Hematopoietic multipotent progenitor cell (in vitro differentiated cells): Measurements from ENCODE around the gene FLT3LG. TPM values are rescaled to one million over a fixed set of nuclear protein-coding genes. Genes with fewer than 3 reads are reported as not detected.

Experiments used
- DNase-seq, 3 donors: peaks; one replicate each; pipeline ENCODE4 v3.0.0-alpha.2; 2011 to 2015; ENCODE audit warnings: low read depth in 2 of 3, low spot score in 2 of 3
- total RNA-seq: library from RNA; depleted of rRNA; stranded (reverse); fragments of >200 nt; gene quantifications from one replicate; pipeline ENCODE4 v1.2.3, GENCODE V29; 2012

FLT3LG gene
- total RNA-seq, 1 donor, result 3.8 TPM

DNA sequence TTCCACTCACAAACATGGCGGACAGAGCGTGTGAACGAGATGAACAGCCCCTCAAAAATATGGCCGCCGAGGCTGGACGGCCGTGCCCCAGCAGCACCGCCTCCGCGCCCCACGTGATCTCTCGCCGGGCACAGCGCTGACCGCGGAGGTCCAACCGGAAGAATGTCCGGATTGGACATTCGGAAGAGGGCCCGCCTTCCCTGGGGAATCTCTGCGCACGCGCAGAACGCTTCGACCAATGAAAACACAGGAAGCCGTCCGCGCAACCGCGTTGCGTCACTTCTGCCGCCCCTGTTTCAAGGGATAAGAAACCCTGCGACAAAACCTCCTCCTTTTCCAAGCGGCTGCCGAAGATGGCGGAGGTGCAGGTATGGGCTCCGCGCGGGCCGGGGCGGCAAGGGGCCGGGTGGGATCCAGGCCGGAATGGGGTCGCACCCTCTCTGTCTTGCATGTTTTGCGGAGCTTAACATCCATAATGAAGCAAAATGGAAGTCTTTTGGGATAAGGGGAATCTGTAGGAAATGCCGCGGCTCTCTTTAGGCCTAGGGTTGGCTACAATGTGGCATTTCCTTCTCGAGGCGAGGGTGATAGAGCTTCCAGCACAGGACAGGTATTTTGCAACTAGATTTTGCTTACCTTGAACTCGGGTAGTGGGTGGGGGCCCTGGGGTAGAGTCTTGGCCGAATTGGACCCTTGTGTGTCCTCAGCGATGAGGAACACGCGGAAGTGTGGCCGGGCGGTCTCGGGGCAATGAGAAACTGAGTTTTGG, 13.4 kb downstream of the FLT3LG start, which contains the start of gene RPL13A:
RPL13A (plus strand) TSS at position 332 of the 769 bp plus-strand sequence; CDS start at position 354, 22 bp downstream.
- peak; percentile 100 for DNase-seq

GRCh38 chr19:49488046-49488862, 14.2 kb downstream of the FLT3LG start:
- DNase-seq, result no peak

- no peak for DNase-seq
Measured at GRCh38 chr19:49488863-49489537, 15.0 kb downstream of the FLT3LG start.

- DNase-seq, result no peak
Measured at GRCh38 chr19:49489601-49490167, 15.7 kb downstream of the FLT3LG start.

DNA sequence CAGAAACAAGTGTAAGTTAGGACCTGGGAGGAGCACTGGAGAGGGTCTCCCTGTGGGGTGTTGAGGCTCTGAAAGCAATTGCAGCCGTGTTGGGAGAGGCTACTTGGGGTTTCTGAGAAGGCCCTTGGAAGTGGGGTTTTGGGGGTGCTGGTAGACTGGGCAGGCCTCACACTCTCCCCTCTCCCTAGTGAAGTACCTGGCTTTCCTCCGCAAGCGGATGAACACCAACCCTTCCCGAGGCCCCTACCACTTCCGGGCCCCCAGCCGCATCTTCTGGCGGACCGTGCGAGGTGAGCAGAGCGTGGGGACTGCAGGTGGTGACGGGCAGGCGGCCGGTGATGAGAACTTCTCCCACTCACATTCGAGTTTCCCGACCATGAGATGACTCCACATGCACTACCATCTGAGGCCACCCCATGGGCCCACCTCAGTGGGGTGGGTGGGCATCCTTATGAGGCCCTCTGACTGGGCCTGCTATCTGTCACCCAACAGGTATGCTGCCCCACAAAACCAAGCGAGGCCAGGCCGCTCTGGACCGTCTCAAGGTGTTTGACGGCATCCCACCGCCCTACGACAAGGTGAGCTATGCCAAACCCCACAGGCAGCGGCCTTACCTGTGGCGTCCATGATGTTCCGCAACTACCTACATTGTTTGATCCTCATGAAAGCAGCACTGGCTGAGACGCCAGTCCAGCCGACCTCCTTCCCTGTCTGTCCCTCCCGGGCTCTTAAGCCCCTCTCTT, 16.4 kb downstream of the FLT3LG start:
- no peak for DNase-seq

DNA sequence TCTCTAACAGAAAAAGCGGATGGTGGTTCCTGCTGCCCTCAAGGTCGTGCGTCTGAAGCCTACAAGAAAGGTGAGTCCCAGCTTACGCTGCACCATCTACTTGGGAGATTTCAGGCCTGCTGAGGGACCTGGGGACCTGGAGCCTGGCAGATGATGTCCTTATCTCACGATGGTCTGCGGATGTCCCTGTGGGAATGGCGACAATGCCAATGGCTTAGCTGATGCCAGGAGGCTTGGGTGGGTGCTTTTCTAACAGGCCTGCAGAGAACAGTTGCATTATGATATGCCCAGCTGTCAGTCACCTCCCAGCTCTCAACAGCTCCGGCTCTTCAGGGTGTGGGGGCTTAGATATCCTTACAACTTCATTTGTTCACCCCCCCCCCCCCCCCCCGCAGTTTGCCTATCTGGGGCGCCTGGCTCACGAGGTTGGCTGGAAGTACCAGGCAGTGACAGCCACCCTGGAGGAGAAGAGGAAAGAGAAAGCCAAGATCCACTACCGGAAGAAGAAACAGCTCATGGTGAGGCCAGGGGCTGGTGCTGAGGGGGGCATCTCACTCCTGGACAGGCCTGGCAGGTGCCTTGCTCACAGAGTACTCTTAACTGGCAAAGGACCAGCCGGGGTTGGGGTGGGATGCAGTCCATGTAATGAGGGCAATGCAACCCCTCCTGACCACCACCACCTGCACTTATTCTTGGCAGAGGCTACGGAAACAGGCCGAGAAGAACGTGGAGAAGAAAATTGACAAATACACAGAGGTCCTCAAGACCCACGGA, 17.2 kb downstream of the FLT3LG start:
- DNase-seq, result no peak

DNA sequence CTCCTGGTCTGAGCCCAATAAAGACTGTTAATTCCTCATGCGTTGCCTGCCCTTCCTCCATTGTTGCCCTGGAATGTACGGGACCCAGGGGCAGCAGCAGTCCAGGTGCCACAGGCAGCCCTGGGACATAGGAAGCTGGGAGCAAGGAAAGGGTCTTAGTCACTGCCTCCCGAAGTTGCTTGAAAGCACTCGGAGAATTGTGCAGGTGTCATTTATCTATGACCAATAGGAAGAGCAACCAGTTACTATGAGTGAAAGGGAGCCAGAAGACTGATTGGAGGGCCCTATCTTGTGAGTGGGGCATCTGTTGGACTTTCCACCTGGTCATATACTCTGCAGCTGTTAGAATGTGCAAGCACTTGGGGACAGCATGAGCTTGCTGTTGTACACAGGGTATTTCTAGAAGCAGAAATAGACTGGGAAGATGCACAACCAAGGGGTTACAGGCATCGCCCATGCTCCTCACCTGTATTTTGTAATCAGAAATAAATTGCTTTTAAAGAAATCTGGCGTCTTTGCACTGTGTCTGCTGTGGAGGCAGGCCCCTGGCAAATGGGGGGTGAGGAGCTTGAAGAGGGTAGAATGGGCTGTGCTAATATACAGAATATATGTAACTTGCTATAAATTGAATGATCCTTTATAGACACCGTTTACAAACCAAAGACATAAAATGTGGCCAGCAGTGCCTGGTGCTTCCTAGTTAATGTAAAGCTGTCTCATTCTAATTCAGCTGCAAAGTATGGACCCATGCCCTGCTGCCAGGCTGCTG, 18.0 kb downstream of the FLT3LG start:
- no peak for DNase-seq

- no peak for DNase-seq
Measured at GRCh38 chr19:49492573-49493405, 18.8 kb downstream of the FLT3LG start.

GRCh38 chr19:49496574-49497008, 22.6 kb downstream of the FLT3LG start:
- DNase-seq, result no peak

DNA sequence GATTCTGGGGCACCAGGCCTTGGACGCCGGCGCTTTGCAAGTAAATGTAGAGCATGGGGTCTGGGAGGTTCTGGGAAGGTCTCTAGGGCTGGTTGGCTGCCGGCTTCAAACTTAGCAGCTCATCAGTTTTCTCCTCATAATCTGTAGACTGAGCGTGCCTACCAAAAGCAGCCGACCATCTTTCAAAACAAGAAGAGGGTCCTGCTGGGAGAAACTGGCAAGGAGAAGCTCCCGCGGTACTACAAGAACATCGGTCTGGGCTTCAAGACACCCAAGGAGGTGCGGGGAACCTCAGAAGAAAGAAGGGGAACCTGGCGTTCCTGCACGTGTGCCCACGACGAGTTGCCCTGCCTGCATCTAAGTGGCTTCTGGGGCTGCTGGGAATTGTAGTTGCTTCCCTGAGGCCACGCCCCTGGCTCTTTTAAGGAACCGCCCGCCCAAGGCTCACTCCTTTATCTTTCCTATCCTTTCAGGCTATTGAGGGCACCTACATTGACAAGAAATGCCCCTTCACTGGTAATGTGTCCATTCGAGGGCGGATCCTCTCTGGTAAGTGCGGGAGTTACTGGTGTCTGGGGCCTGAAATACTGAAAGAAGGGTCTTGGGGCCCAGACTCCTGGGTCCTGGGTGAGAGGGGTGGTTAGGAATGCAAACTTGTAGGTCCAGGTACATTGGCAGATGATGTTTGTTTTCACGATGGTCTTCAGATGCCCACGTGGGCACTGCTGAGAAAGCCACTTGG, 23.2 kb downstream of the FLT3LG start:
- DNase-seq, result peak in 2 of 3 donors; percentile 82 to 91

- DNase-seq, result no peak
Measured at GRCh38 chr19:49497789-49498103, 23.7 kb downstream of the FLT3LG start.

DNA sequence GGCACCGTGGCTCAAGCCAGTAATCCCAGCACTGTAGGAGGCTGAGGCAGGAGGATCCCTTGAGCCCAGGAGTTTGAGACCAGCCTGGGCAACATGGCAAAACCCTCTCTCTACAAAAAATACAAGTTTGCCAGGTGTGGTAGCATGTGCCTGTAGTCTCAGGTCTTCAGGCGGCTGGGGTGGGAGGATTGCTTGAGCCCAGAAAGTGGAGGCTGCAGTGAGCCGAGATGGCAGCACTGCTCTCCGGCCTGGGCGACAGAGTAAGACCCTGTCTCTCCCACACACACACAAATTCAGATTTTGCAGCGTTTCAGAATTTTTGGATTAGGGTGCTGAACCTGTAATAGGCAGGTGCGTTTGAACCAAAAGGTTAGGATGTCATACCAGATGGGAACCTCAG, 24.5 kb downstream of the FLT3LG start:
- no peak for DNase-seq

DNA sequence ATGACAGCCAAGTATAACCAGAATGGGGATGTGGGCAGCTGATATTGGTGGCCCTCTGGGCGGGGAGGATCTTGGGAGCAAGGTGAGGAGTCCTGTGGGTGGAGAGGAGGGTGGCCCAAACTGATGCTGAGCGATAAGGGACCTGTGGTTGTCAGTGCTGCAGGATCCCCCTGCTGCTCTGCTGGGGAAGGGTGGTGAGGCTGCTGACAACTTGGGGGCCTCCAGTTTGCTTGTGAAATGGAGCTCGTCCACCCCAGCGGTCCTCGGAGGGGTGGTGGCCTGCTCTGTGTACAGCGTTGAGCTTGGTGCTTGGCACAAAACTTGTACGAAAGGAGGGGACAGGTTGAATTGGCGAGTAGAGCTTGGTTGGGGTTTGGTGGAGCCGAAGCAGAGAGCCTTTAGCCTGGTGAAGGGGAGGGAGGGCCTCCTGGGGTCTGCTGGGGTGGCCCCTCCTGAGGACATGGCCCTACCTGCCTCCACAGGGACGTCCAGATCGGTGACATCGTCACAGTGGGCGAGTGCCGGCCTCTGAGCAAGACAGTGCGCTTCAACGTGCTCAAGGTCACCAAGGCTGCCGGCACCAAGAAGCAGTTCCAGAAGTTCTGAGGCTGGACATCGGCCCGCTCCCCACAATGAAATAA, 25.1 kb downstream of the FLT3LG start:
- DNase-seq, result no peak

- peak in 1 of 3 donors; percentile 78 for DNase-seq
Measured at GRCh38 chr19:49502866-49503581, 29.0 kb downstream of the FLT3LG start.

DNA sequence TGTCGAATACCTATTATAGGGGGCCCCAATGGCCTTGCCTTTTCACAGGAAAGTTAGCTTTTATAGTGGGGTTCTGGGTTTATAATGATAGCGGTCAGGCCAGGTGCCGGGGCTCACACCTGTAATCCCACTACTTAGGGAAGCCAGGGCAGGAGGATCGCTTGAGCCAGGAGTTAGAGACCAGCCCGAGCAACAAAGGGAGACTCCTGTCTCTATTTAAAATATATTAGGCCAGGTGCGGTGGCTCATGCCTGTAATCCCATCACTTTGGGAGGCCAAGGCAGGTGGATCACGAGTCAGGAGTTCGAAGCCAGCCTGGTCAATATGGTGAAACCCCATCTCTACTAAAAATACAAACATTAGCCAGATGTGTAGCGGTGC, 29.6 kb downstream of the FLT3LG start:
- DNase-seq, result no peak

- peak; percentile 70 to 83 (median 72) for DNase-seq
Measured at GRCh38 chr19:49506575-49507105, 32.6 kb downstream of the FLT3LG start.
